Activated naive CD8-positive, alpha-beta T cell treated with anti-CD3 and anti-CD28 coated beads for 36 hours (primary cell): ENCODE data around the gene TLE3. TPM values are rescaled to one million over a fixed set of nuclear protein-coding genes. Genes with fewer than 3 reads are reported as not detected.

ENCODE experiments used
- DNase-seq: peaks from one replicate; pipeline ENCODE4 v3.0.0; 2021
- H3K27ac Mint-ChIP-seq: one replicate; pipeline ENCODE4 v1.8.0; 2022; ENCODE audit warnings: mild to moderate bottlenecking, moderate library complexity, mixed read lengths
- H3K27me3 Mint-ChIP-seq: one replicate; pipeline ENCODE4 v1.8.0; 2022; ENCODE audit warnings: mild to moderate bottlenecking, mixed read lengths
- H3K36me3 Mint-ChIP-seq: one replicate; pipeline ENCODE4 v1.8.0; 2021; ENCODE audit warnings: mild to moderate bottlenecking, mixed read lengths
- H3K4me1 Mint-ChIP-seq: one replicate; pipeline ENCODE4 v1.8.0; 2021; ENCODE audit warnings: mixed read lengths
- H3K4me3 Mint-ChIP-seq: one replicate; pipeline ENCODE4 v1.8.0; 2022; ENCODE audit warnings: mild to moderate bottlenecking, moderate library complexity, mixed read lengths
- H3K9me3 Mint-ChIP-seq: one replicate; pipeline ENCODE4 v1.8.0; 2022; ENCODE audit warnings: mixed read lengths
- total RNA-seq, 2 experiments: library from RNA; stranded (reverse); gene quantifications; one replicate each; pipeline ENCODE4 v1.2.3, GENCODE V29; 2021

TLE3 gene
- total RNA-seq, 2 experiments from 2014 or later, result 70.8 to 71.6 TPM

- H3K36me3 Mint-ChIP-seq, result no peaks in the 10 kb centered on the region
- H3K27ac Mint-ChIP-seq, result no peak overlapping the region
- no peak overlapping the region for H3K4me3 Mint-ChIP-seq
- DNase-seq, result no peak
- no peaks in the 10 kb centered on the region for H3K27me3 Mint-ChIP-seq
- H3K4me1 Mint-ChIP-seq, result no peaks in the 10 kb centered on the region
- no peaks in the 10 kb centered on the region for H3K9me3 Mint-ChIP-seq
Observed at GRCh38 chr15:70034141-70034540, 63.6 kb downstream of the TLE3 start.

GRCh38 chr15:70033529-70034140 lies 64.1 kb downstream of the TLE3 start:
- Mint-ChIP-seq H3K27me3 (no peaks in the 10 kb centered on the region), H3K27ac (no peak overlapping the region), H3K9me3 (no peaks in the 10 kb centered on the region), H3K36me3 (no peaks in the 10 kb centered on the region), H3K4me1 (no peaks in the 10 kb centered on the region), H3K4me3 (no peak overlapping the region)
- no peak for DNase-seq

- H3K9me3 Mint-ChIP-seq, result no peaks in the 10 kb centered on the region
- no peak overlapping the region for H3K27ac Mint-ChIP-seq
- no peaks in the 10 kb centered on the region for H3K36me3 Mint-ChIP-seq
- H3K4me3 Mint-ChIP-seq, result no peak overlapping the region
- DNase-seq, result no peak
- H3K4me1 Mint-ChIP-seq, result no peaks in the 10 kb centered on the region
- H3K27me3 Mint-ChIP-seq, result no peaks in the 10 kb centered on the region
Observed at GRCh38 chr15:70033109-70033508, 64.6 kb downstream of the TLE3 start.

GRCh38 chr15:70032509-70032908 lies 65.2 kb downstream of the TLE3 start:
- no peaks in the 10 kb centered on the region for H3K9me3 Mint-ChIP-seq
- no peak overlapping the region for H3K4me3 Mint-ChIP-seq
- H3K36me3 Mint-ChIP-seq, result no peaks in the 10 kb centered on the region
- DNase-seq, result no peak
- H3K27me3 Mint-ChIP-seq, result no peaks in the 10 kb centered on the region
- H3K27ac Mint-ChIP-seq, result no peak overlapping the region
- H3K4me1 Mint-ChIP-seq, result no peaks in the 10 kb centered on the region

GRCh38 chr15:70031713-70032112 lies 66.0 kb downstream of the TLE3 start:
- DNase-seq, result no peak
- Mint-ChIP-seq H3K36me3 (no peaks in the 10 kb centered on the region), H3K27me3 (no peaks in the 10 kb centered on the region), H3K9me3 (no peaks in the 10 kb centered on the region), H3K4me1 (no peaks in the 10 kb centered on the region), H3K4me3 (no peak overlapping the region), H3K27ac (no peak overlapping the region)

GRCh38 chr15:70031261-70031660 lies 66.5 kb downstream of the TLE3 start:
- no peaks in the 10 kb centered on the region for H3K9me3 Mint-ChIP-seq
- no peaks in the 10 kb centered on the region for H3K27me3 Mint-ChIP-seq
- no peaks in the 10 kb centered on the region for H3K4me1 Mint-ChIP-seq
- no peak overlapping the region for H3K4me3 Mint-ChIP-seq
- no peak overlapping the region for H3K27ac Mint-ChIP-seq
- no peak for DNase-seq
- H3K36me3 Mint-ChIP-seq, result no peaks in the 10 kb centered on the region

GRCh38 chr15:70030851-70031250 lies 66.9 kb downstream of the TLE3 start:
- DNase-seq, result no peak
- Mint-ChIP-seq H3K9me3 (no peaks in the 10 kb centered on the region), H3K4me1 (no peaks in the 10 kb centered on the region), H3K36me3 (no peaks in the 10 kb centered on the region), H3K4me3 (no peak overlapping the region), H3K27me3 (no peaks in the 10 kb centered on the region), H3K27ac (no peak overlapping the region)

- Mint-ChIP-seq H3K27me3 (no peaks in the 10 kb centered on the region), H3K4me1 (no peaks in the 10 kb centered on the region), H3K9me3 (no peaks in the 10 kb centered on the region), H3K36me3 (no peaks in the 10 kb centered on the region), H3K4me3 (no peak overlapping the region), H3K27ac (no peak overlapping the region)
- DNase-seq, result no peak
Observed at GRCh38 chr15:70029297-70029701, 68.4 kb downstream of the TLE3 start.

- H3K27ac Mint-ChIP-seq, result no peak overlapping the region
- H3K4me1 Mint-ChIP-seq, result peaks cover 11% of the 10 kb centered on the region
- H3K9me3 Mint-ChIP-seq, result no peaks in the 10 kb centered on the region
- no peaks in the 10 kb centered on the region for H3K27me3 Mint-ChIP-seq
- no peaks in the 10 kb centered on the region for H3K36me3 Mint-ChIP-seq
- no peak overlapping the region for H3K4me3 Mint-ChIP-seq
- DNase-seq, result no peak
Observed at GRCh38 chr15:70027518-70027917, 70.2 kb downstream of the TLE3 start.

GRCh38 chr15:70026991-70027390 lies 70.7 kb downstream of the TLE3 start:
- no peak overlapping the region for H3K27ac Mint-ChIP-seq
- no peaks in the 10 kb centered on the region for H3K36me3 Mint-ChIP-seq
- no peak overlapping the region for H3K4me3 Mint-ChIP-seq
- H3K27me3 Mint-ChIP-seq, result no peaks in the 10 kb centered on the region
- H3K4me1 Mint-ChIP-seq, result peaks cover 11% of the 10 kb centered on the region
- no peak for DNase-seq
- no peaks in the 10 kb centered on the region for H3K9me3 Mint-ChIP-seq

- no peak overlapping the region for H3K4me3 Mint-ChIP-seq
- H3K27me3 Mint-ChIP-seq, result no peaks in the 10 kb centered on the region
- H3K27ac Mint-ChIP-seq, result no peak overlapping the region
- no peaks in the 10 kb centered on the region for H3K36me3 Mint-ChIP-seq
- peaks cover 11% of the 10 kb centered on the region for H3K4me1 Mint-ChIP-seq
- DNase-seq, result no peak
- no peaks in the 10 kb centered on the region for H3K9me3 Mint-ChIP-seq
Observed at GRCh38 chr15:70025413-70026296, 72.1 kb downstream of the TLE3 start.

- no peak for DNase-seq
- H3K9me3 Mint-ChIP-seq, result no peaks in the 10 kb centered on the region
- no peaks in the 10 kb centered on the region for H3K36me3 Mint-ChIP-seq
- H3K4me1 Mint-ChIP-seq, result peaks cover 11% of the 10 kb centered on the region
- H3K27ac Mint-ChIP-seq, result no peak overlapping the region
- H3K4me3 Mint-ChIP-seq, result no peak overlapping the region
- H3K27me3 Mint-ChIP-seq, result no peaks in the 10 kb centered on the region
Observed at GRCh38 chr15:70024521-70024920, 73.2 kb downstream of the TLE3 start.

- Mint-ChIP-seq H3K27ac (no peak overlapping the region), H3K9me3 (no peaks in the 10 kb centered on the region), H3K36me3 (no peaks in the 10 kb centered on the region), H3K27me3 (no peaks in the 10 kb centered on the region), H3K4me1 (peaks cover 11% of the 10 kb centered on the region), H3K4me3 (no peak overlapping the region)
- no peak for DNase-seq
Observed at GRCh38 chr15:70023769-70024491, 73.8 kb downstream of the TLE3 start.

GRCh38 chr15:70023064-70023768 lies 74.5 kb downstream of the TLE3 start:
- Mint-ChIP-seq H3K9me3 (no peaks in the 10 kb centered on the region), H3K4me1 (peaks cover 11% of the 10 kb centered on the region), H3K4me3 (no peak overlapping the region), H3K36me3 (no peaks in the 10 kb centered on the region), H3K27me3 (no peaks in the 10 kb centered on the region), H3K27ac (peak overlapping the region; percentile 68)
- peak; percentile 52 for DNase-seq

GRCh38 chr15:70020229-70020628 lies 77.5 kb downstream of the TLE3 start:
- no peak for DNase-seq
- Mint-ChIP-seq H3K27ac (no peak overlapping the region), H3K4me1 (peaks cover 23% of the 10 kb centered on the region)

More at GRCh38 chr15:70020229-70020628, 77.5 kb downstream of the TLE3 start:
- H3K9me3 Mint-ChIP-seq, result no peaks in the 10 kb centered on the region
- H3K36me3 Mint-ChIP-seq, result peaks cover 1% of the 10 kb centered on the region
- peaks cover 15% of the 10 kb centered on the region for H3K27me3 Mint-ChIP-seq
- H3K4me3 Mint-ChIP-seq, result no peak overlapping the region
